Measurements from ENCODE around the gene GTPBP3. TPM values are rescaled to one million over a fixed set of nuclear protein-coding genes. Genes with fewer than 3 reads are reported as not detected.

GTPBP3 gene
- total RNA-seq, 4 donors from 2014 or later = 9.3 to 20.2 (median 15.6) TPM

GRCh38 chr19:17305216-17305516 lies 32.2 kb upstream of the GTPBP3 start:
- Histone ChIP-seq H3K9me3 (no peaks in the 10 kb centered on the region), H3K36me3 (peaks cover 0 to 14% of the 10 kb centered on the region in 2 donors), H3K4me1 (peaks cover 0 to 90% (median 39%) of the 10 kb centered on the region in 3 donors), H3K4me3 (peak overlapping the region in 1 of 2 donors; percentile 81), H3K27me3 (no peaks in the 10 kb centered on the region), H3K27ac (peak overlapping the region; percentile 7 to 94 (median 91))
- no peak for ATAC-seq
- TF ChIP-seq POLR2AphosphoS5 (IDR thresholded peaks at IDR 0.05) = peak; percentile 97
- TF ChIP-seq CTCF (IDR thresholded peaks at IDR 0.05) = no peak
- no CpG with 5 or more reads among the region's 7 CpGs for WGBS, 2 donors (ENCODE audit: low coverage in 1 of 2)

GRCh38 chr19:17305517-17306284 lies 31.7 kb upstream of the GTPBP3 start, which contains the start of gene MRPL34:
TSS of gene MRPL34 (plus strand) at chr19:17305872. CDS start at chr19:17305893, 21 bp downstream.
- peaks cover 0 to 8% of the 10 kb centered on the region in 2 donors for H3K36me3 ChIP-seq
- ATAC-seq = peak; percentile 80
- peak within 1 kb of the TSS; percentile 64 to 94 (median 91) for H3K27ac ChIP-seq
- H3K4me1 ChIP-seq = peaks cover 0 to 90% (median 43%) of the 10 kb centered on the region in 3 donors
- no peaks in the 10 kb centered on the region for H3K27me3 ChIP-seq
- no peaks in the 10 kb centered on the region for H3K9me3 ChIP-seq
- TF ChIP-seq POLR2A (IDR thresholded peaks at IDR 0.05) = peak in 1 of 2 donors; percentile 40
- peak in 3 of 4 experiments; percentile 83 to 92 (median 91) for TF ChIP-seq CTCF (IDR thresholded peaks at IDR 0.05)
- no peak for TF ChIP-seq EP300 (IDR thresholded peaks at IDR 0.05)
- no CpG with 5 or more reads among the region's 55 CpGs for WGBS, 2 donors (ENCODE audit: low coverage in 1 of 2)
- H3K4me3 ChIP-seq = peak within 1 kb of the TSS; percentile 53 to 81

- peaks cover 0 to 90% (median 43%) of the 10 kb centered on the region in 3 donors for H3K4me1 ChIP-seq
- no peak for TF ChIP-seq EP300 (IDR thresholded peaks at IDR 0.05)
- no peak for TF ChIP-seq CTCF (IDR thresholded peaks at IDR 0.05)
- no peak for TF ChIP-seq POLR2AphosphoS5 (IDR thresholded peaks at IDR 0.05)
- TF ChIP-seq POLR2A (IDR thresholded peaks at IDR 0.05) = no peak
- peaks cover 0 to 3% of the 10 kb centered on the region in 2 donors for H3K36me3 ChIP-seq
- H3K27me3 ChIP-seq = no peaks in the 10 kb centered on the region
- H3K4me3 ChIP-seq = peak overlapping the region; percentile 53 to 81
- 14 to 21% methylated on average over 6 of the region's 28 CpGs for WGBS, 2 donors (ENCODE audit: low coverage in 1 of 2)
- no peaks in the 10 kb centered on the region for H3K9me3 ChIP-seq
- peak overlapping the region; percentile 64 to 94 (median 91) for H3K27ac ChIP-seq
- no peak for ATAC-seq
Measured at GRCh38 chr19:17306285-17306714, 31.1 kb upstream of the GTPBP3 start.

- H3K4me1 ChIP-seq = peaks cover 0 to 90% (median 34%) of the 10 kb centered on the region in 3 donors
- H3K9me3 ChIP-seq = no peaks in the 10 kb centered on the region
- H3K36me3 ChIP-seq = peaks cover 0 to 17% of the 10 kb centered on the region in 2 donors
- no peak overlapping the region for H3K4me3 ChIP-seq
- no peak for ATAC-seq
- TF ChIP-seq POLR2A (IDR thresholded peaks at IDR 0.05) (no peak), CTCF (IDR thresholded peaks at IDR 0.05) (no peak), POLR2AphosphoS5 (IDR thresholded peaks at IDR 0.05) (no peak), EP300 (IDR thresholded peaks at IDR 0.05) (no peak)
- 80 to 87% methylated on average over 8 of the region's 8 CpGs for WGBS, 2 donors (ENCODE audit: low coverage in 1 of 2)
- no peaks in the 10 kb centered on the region for H3K27me3 ChIP-seq
- peak overlapping the region in 3 of 4 donors; percentile 15 to 92 (median 90) for H3K27ac ChIP-seq
Measured at GRCh38 chr19:17307876-17308377, 29.4 kb upstream of the GTPBP3 start.
